ENCODE data around the gene TNNC2.

- no peak for TF ChIP-seq POLR2A (IDR thresholded peaks at IDR 0.05)
- TF ChIP-seq CTCF (IDR thresholded peaks at IDR 0.05) = no peak
- no peak for TF ChIP-seq EP300 (IDR thresholded peaks at IDR 0.05)
Observed at GRCh38 chr20:45860560-45861220, 33.6 kb upstream of the TNNC2 start.
